ENCODE results near the gene PLA2G2E.

PLA2G2E gene

GRCh38 chr1:19926296-19927129 is 3.1 kb upstream of the PLA2G2E start:
- DNase-seq, result no peak

GRCh38 chr1:19925342-19926070 is 2.1 kb upstream of the PLA2G2E start:
- no peak for DNase-seq

GRCh38 chr1:19923953-19924346 is 533 bp upstream of the PLA2G2E start:
- no peak for DNase-seq

- no peak for DNase-seq
These were observed 1.3 kb downstream of the PLA2G2E start for GRCh38 chr1:19922015-19922688.

GRCh38 chr1:19921310-19921709 is 2.1 kb downstream of the PLA2G2E start:
- no peak for DNase-seq

- no peak for DNase-seq
These were observed 3.2 kb downstream of the PLA2G2E start for GRCh38 chr1:19920132-19920710.

- DNase-seq, result peak; percentile 40
These were observed 5.4 kb downstream of the PLA2G2E start for GRCh38 chr1:19918057-19918456.

- no peak for DNase-seq
These were observed 12.8 kb downstream of the PLA2G2E start for GRCh38 chr1:19910650-19911049.

- no peak for DNase-seq
These were observed 13.4 kb downstream of the PLA2G2E start for GRCh38 chr1:19909971-19910370.

GRCh38 chr1:19909392-19909791 is 14.0 kb downstream of the PLA2G2E start:
- no peak for DNase-seq

GRCh38 chr1:19907456-19907855 is 16.0 kb downstream of the PLA2G2E start:
- no peak for DNase-seq

- no peak for DNase-seq
These were observed 19.8 kb downstream of the PLA2G2E start for GRCh38 chr1:19903621-19904020.

GRCh38 chr1:19901653-19902052 is 21.8 kb downstream of the PLA2G2E start:
- DNase-seq, result no peak

GRCh38 chr1:19894218-19894617 is 29.2 kb downstream of the PLA2G2E start:
- no peak for DNase-seq

- DNase-seq, result no peak
These were observed 29.7 kb downstream of the PLA2G2E start for GRCh38 chr1:19893687-19894086.

GRCh38 chr1:19892628-19893168 is 30.7 kb downstream of the PLA2G2E start:
- no peak for DNase-seq

- DNase-seq, result no peak
These were observed 31.3 kb downstream of the PLA2G2E start for GRCh38 chr1:19892129-19892528.

GRCh38 chr1:19889656-19890055 is 33.8 kb downstream of the PLA2G2E start:
- DNase-seq, result no peak

GRCh38 chr1:19888112-19888511 is 35.3 kb downstream of the PLA2G2E start:
- DNase-seq, result no peak

GRCh38 chr1:19885821-19886220 is 37.6 kb downstream of the PLA2G2E start:
- no peak for DNase-seq

GRCh38 chr1:19884312-19884711 is 39.1 kb downstream of the PLA2G2E start:
- no peak for DNase-seq

- peak; percentile 94 for DNase-seq
These were observed 41.0 kb downstream of the PLA2G2E start, which contains the start of gene OTUD3 for GRCh38 chr1:19882111-19883071. Gene OTUD3 (plus strand): TSS chr1:19882395. CDS start chr1:19882514, 119 bp downstream.
